Measurements from ENCODE around the gene KRT34. TPM values are rescaled to one million over a fixed set of nuclear protein-coding genes. Genes with fewer than 3 reads are reported as not detected.
A peak's percentile ranks its signal among the peaks of the same experiment; 100 is the strongest.

KRT34 gene
- total RNA-seq, 1 experiment from 2014 or later = not detected

GRCh38 chr17:41333098-41333497, 49.0 kb downstream of the KRT34 start:
- DNase-seq (ENCODE audit: low read depth) = no peak

- no peak for DNase-seq (ENCODE audit: low read depth)
Measured at GRCh38 chr17:41332239-41332638, 49.9 kb downstream of the KRT34 start.

GRCh38 chr17:41331606-41332005, 50.5 kb downstream of the KRT34 start:
- DNase-seq (ENCODE audit: low read depth) = no peak

DNA sequence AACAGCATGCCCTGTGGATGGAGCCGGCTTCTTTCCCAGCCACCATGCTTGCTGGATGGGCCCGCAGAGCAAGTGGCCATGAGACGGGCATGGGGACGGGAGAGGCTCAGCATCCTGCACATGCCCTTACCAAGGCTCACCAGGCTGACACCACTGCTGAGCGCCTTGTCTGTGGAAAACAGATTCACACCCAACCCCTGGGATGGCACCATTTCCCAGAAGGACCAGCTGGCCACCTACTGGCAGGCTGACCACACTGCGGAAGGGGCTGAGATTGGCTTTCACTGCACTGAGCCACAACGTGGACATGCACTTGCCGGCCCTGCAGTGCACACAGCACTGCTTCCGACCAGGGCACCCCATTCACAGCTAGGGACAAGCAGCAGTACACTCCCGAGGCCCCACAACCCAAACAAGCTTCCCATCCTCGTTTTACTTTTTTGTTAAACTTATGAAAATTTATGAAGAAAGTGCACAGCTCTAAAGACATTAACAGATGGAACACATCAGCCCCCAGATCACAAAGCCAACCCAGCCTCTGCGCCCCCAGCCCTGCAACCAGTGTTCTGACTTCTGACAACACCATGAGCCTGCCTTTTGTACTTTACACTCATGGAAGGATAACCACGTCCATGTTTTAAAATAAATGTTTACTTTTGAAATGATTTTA, 52.7 kb downstream of the KRT34 start:
- peak; percentile 61 for DNase-seq (ENCODE audit: low read depth)

- no peak for DNase-seq (ENCODE audit: low read depth)
Measured at GRCh38 chr17:41328207-41328606, 53.9 kb downstream of the KRT34 start.

Other genes starting within 250 kb of the KRT34 start
- not detected in 2 replicates for gene KRTAP4-6, start 241.8 kb downstream of the KRT34 start, total RNA-seq (2014; rRNA removed; shearing (Covaris generic))
- not detected in 2 replicates for gene KRTAP4-5, start 232.5 kb downstream of the KRT34 start, total RNA-seq (2014; rRNA removed; shearing (Covaris generic))
- gene KRTAP4-4, start 221.6 kb downstream of the KRT34 start, total RNA-seq (2014; rRNA removed; shearing (Covaris generic)) = not detected in 2 replicates
- gene KRTAP4-3, start 214.1 kb downstream of the KRT34 start, total RNA-seq (2014; rRNA removed; shearing (Covaris generic)) = not detected in 2 replicates
- gene KRTAP4-2, start 204.1 kb downstream of the KRT34 start, total RNA-seq (2014; rRNA removed; shearing (Covaris generic)) = not detected in 2 replicates
- gene KRTAP4-1, start 197.4 kb downstream of the KRT34 start, total RNA-seq (2014; rRNA removed; shearing (Covaris generic)) = not detected in 2 replicates
- not detected in 2 replicates for gene KRTAP9-1, start 192.4 kb downstream of the KRT34 start, total RNA-seq (2014; rRNA removed; shearing (Covaris generic))
- not detected in 2 replicates for gene KRTAP9-2, start 155.7 kb downstream of the KRT34 start, total RNA-seq (2014; rRNA removed; shearing (Covaris generic))
- gene KRTAP9-3, start 149.9 kb downstream of the KRT34 start, total RNA-seq (2014; rRNA removed; shearing (Covaris generic)) = not detected in 2 replicates
- gene KRTAP9-8, start 144.3 kb downstream of the KRT34 start, total RNA-seq (2014; rRNA removed; shearing (Covaris generic)) = not detected in 2 replicates
- not detected in 2 replicates for gene KRTAP9-4, start 132.6 kb downstream of the KRT34 start, total RNA-seq (2014; rRNA removed; shearing (Covaris generic))
- gene KRTAP9-9, start 126.9 kb downstream of the KRT34 start, total RNA-seq (2014; rRNA removed; shearing (Covaris generic)) = not detected in 2 replicates
- not detected in 2 replicates for gene KRTAP9-6, start 116.9 kb downstream of the KRT34 start, total RNA-seq (2014; rRNA removed; shearing (Covaris generic))
- not detected in 2 replicates for gene KRTAP9-7, start 106.6 kb downstream of the KRT34 start, total RNA-seq (2014; rRNA removed; shearing (Covaris generic))
- gene KRTAP29-1, start 79.5 kb downstream of the KRT34 start, total RNA-seq (2014; rRNA removed; shearing (Covaris generic)) = not detected in 2 replicates
- gene KRTAP16-1, start 73.0 kb downstream of the KRT34 start, total RNA-seq (2014; rRNA removed; shearing (Covaris generic)) = not detected in 2 replicates
- gene KRTAP17-1, start 66.6 kb downstream of the KRT34 start, total RNA-seq (2014; rRNA removed; shearing (Covaris generic)) = not detected in 2 replicates
- not detected in 2 replicates for gene KRT33A, start 31.5 kb downstream of the KRT34 start, total RNA-seq (2014; rRNA removed; shearing (Covaris generic))
- 0.24 TPM in 1 of 2 replicates, not detected in the other for gene KRT33B, start 12.5 kb downstream of the KRT34 start, total RNA-seq (2014; rRNA removed; shearing (Covaris generic))
- gene KRT31, start 15.3 kb upstream of the KRT34 start, total RNA-seq (2014; rRNA removed; shearing (Covaris generic)) = not detected in 2 replicates
- not detected in 2 replicates for gene KRT37, start 42.3 kb upstream of the KRT34 start, total RNA-seq (2014; rRNA removed; shearing (Covaris generic))
- not detected in 2 replicates for gene KRT38, start 58.7 kb upstream of the KRT34 start, total RNA-seq (2014; rRNA removed; shearing (Covaris generic))
- not detected in 2 replicates for gene KRT32, start 85.1 kb upstream of the KRT34 start, total RNA-seq (2014; rRNA removed; shearing (Covaris generic))
- gene KRT35, start 98.8 kb upstream of the KRT34 start, total RNA-seq (2014; rRNA removed; shearing (Covaris generic)) = not detected in 2 replicates
- gene KRT36, start 107.6 kb upstream of the KRT34 start, total RNA-seq (2014; rRNA removed; shearing (Covaris generic)) = not detected in 2 replicates
- 0.24 TPM in 1 of 2 replicates, not detected in the other for gene KRT13, start 123.3 kb upstream of the KRT34 start, total RNA-seq (2014; rRNA removed; shearing (Covaris generic))
- gene KRT15, start 136.6 kb upstream of the KRT34 start, total RNA-seq (2014; rRNA removed; shearing (Covaris generic)) = 3.4 and 7.3 TPM in 2 replicates
- gene KRT19, start 146.0 kb upstream of the KRT34 start, total RNA-seq (2014; rRNA removed; shearing (Covaris generic)) = 4.6 and 7.8 TPM in 2 replicates
- not detected in 2 replicates for gene KRT9, start 189.8 kb upstream of the KRT34 start, total RNA-seq (2014; rRNA removed; shearing (Covaris generic))
- gene KRT14, start 204.6 kb upstream of the KRT34 start, total RNA-seq (2014; rRNA removed; shearing (Covaris generic)) = not detected in 2 replicates
- gene KRT16, start 230.5 kb upstream of the KRT34 start, total RNA-seq (2014; rRNA removed; shearing (Covaris generic)) = 0.72 and 0.88 TPM in 2 replicates
- gene KRT17, start 242.3 kb upstream of the KRT34 start, total RNA-seq (2014; rRNA removed; shearing (Covaris generic)) = 35.9 and 48.9 TPM in 2 replicates